Fibroblast of peridontal ligament (primary cell): ENCODE results near the gene HDAC4.

ENCODE experiments used
- DNase-seq: peaks from one replicate; pipeline ENCODE4 v3.0.0-alpha.2; 2010; ENCODE audit errors: extremely low read depth

HDAC4 gene

GRCh38 chr2:239222706-239223309 lies 178.0 kb downstream of the HDAC4 start:
- DNase-seq = peak; percentile 83

- peak; percentile 92 for DNase-seq
These were observed 178.5 kb downstream of the HDAC4 start for GRCh38 chr2:239222312-239222660.

GRCh38 chr2:239220981-239221396 lies 179.8 kb downstream of the HDAC4 start:
- no peak for DNase-seq

GRCh38 chr2:239220341-239220740 lies 180.5 kb downstream of the HDAC4 start:
- no peak for DNase-seq

GRCh38 chr2:239216614-239217273 lies 184.1 kb downstream of the HDAC4 start:
- DNase-seq = no peak

- no peak for DNase-seq
These were observed 184.7 kb downstream of the HDAC4 start for GRCh38 chr2:239215988-239216613.

- no peak for DNase-seq
These were observed 185.5 kb downstream of the HDAC4 start for GRCh38 chr2:239215136-239215925.

- DNase-seq = no peak
These were observed 186.1 kb downstream of the HDAC4 start for GRCh38 chr2:239214725-239215124.

- DNase-seq = no peak
These were observed 187.1 kb downstream of the HDAC4 start for GRCh38 chr2:239213643-239214101.

- no peak for DNase-seq
These were observed 187.7 kb downstream of the HDAC4 start for GRCh38 chr2:239212929-239213642.

GRCh38 chr2:239212121-239212928 lies 188.5 kb downstream of the HDAC4 start:
- DNase-seq = no peak

GRCh38 chr2:239211396-239212094 lies 189.3 kb downstream of the HDAC4 start:
- DNase-seq = no peak

GRCh38 chr2:239209783-239210182 lies 191.0 kb downstream of the HDAC4 start:
- DNase-seq = no peak

GRCh38 chr2:239208465-239209180 lies 192.2 kb downstream of the HDAC4 start:
- DNase-seq = no peak

- no peak for DNase-seq
These were observed 194.0 kb downstream of the HDAC4 start for GRCh38 chr2:239206851-239207250.

GRCh38 chr2:239206042-239206441 lies 194.8 kb downstream of the HDAC4 start:
- no peak for DNase-seq

- no peak for DNase-seq
These were observed 195.8 kb downstream of the HDAC4 start for GRCh38 chr2:239204876-239205468.

GRCh38 chr2:239204136-239204875 lies 196.5 kb downstream of the HDAC4 start:
- no peak for DNase-seq
